Esophagus muscularis mucosa (tissue), 3 donors: Measurements from ENCODE around the gene ABCA1.

Experiments used
- EP300 ChIP-seq: sonication (generic); formaldehyde crosslinking; IDR thresholded peaks from one replicate; pipeline ENCODE4 v1.6.1; 2017; ENCODE audit warnings: antibody characterized with exemption
- TF ChIP-seq, protein P1 (sequence below), 3 experiments: fragments of 200-600 bp in 2 of 3; fragments of 450-650 bp in 1 of 3; sonication (generic) in 2 of 3; IDR thresholded peaks; one replicate each; pipeline ENCODE4 v1.5.1; 2017 to 2019; ENCODE audit warnings: antibody characterized with exemption in 3 of 3, mild to moderate bottlenecking in 2 of 3, moderate library complexity in 1 of 3

DNA sequence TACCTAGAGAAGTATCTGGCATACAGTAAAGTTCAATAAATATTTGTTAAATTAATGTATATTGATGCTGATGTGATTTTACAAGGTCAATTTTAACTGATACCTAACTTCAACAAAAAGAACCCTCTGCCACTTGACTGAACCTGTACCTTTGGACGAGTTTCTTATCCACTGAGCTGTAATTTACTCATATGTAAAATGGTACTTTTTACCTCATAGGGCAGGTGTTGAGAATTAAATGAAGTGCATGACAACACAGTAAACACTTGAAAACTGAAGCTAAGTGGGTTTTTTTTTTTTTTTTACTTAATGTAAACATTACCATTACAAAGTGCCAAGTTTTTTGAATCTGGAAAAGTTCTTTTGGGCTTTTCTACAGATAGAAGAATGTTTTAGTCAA is 148.6 kb downstream of the ABCA1 start:
- no peak for TF ChIP-seq EP300
- TF ChIP-seq, protein P1, sequence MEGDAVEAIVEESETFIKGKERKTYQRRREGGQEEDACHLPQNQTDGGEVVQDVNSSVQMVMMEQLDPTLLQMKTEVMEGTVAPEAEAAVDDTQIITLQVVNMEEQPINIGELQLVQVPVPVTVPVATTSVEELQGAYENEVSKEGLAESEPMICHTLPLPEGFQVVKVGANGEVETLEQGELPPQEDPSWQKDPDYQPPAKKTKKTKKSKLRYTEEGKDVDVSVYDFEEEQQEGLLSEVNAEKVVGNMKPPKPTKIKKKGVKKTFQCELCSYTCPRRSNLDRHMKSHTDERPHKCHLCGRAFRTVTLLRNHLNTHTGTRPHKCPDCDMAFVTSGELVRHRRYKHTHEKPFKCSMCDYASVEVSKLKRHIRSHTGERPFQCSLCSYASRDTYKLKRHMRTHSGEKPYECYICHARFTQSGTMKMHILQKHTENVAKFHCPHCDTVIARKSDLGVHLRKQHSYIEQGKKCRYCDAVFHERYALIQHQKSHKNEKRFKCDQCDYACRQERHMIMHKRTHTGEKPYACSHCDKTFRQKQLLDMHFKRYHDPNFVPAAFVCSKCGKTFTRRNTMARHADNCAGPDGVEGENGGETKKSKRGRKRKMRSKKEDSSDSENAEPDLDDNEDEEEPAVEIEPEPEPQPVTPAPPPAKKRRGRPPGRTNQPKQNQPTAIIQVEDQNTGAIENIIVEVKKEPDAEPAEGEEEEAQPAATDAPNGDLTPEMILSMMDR (IDR thresholded peaks at IDR 0.05), result no peak
